IMR-90 (cell line): ENCODE data around the gene INO80. TPM values are rescaled to one million over a fixed set of nuclear protein-coding genes. Genes with fewer than 3 reads are reported as not detected.

Experiments used
- ATAC-seq: fragments of 200-7000 bp; cut with Tn5 transposase; 2 replicates; pipeline ENCODE4 v1.9.1; 2020; ENCODE audit warnings: low read depth, mild to moderate bottlenecking, moderate library complexity
- BruUV-seq: library from RNA; stranded (reverse); fragments of 400-500 nt; replicated peaks from 2 replicates; lab custom pipeline; 2021; lab: Mats Ljungman, UMichigan
- CTCF ChIA-PET: fragments of 300-600 bp; formaldehyde crosslinking; extraction: SDS; loops from one replicate; lab custom pipeline; 2021; ENCODE audit warnings: antibody characterized with exemption; lab: Yijun Ruan, JAX
- POLR2A ChIA-PET: fragments of 300-600 bp; sonication (Branson Sonifier 250); formaldehyde crosslinking; loops from one replicate; lab custom pipeline; 2022; ENCODE audit warnings: antibody characterized with exemption; ENCODE audit not compliant: unreplicated experiment; lab: Charles Lee
- DNase-seq: peaks from one replicate; pipeline ENCODE4 v3.0.0; 2013
- H2AFZ ChIP-seq: replicated peaks from 2 replicates; pipeline ENCODE3; 2013; ENCODE audit warnings: low read length, mild to moderate bottlenecking; ENCODE audit not compliant: poor library complexity
- H2AK5ac ChIP-seq: 2 replicates; pipeline ENCODE4 v1.6.1; 2013; ENCODE audit warnings: low read depth, low read length, inconsistent platforms
- H2AK9ac ChIP-seq: replicated peaks from 2 replicates; pipeline ENCODE3; 2013; ENCODE audit warnings: mild to moderate bottlenecking, low read depth, low read length, moderate library complexity; ENCODE audit not compliant: poor library complexity
- H2BK120ac ChIP-seq: 2 replicates; pipeline ENCODE4 v1.6.1; 2013; ENCODE audit warnings: low read depth, low read length, inconsistent platforms
- H2BK15ac ChIP-seq: 3 replicates; pipeline ENCODE4 v1.6.1; 2013; ENCODE audit warnings: low read depth, low read length, inconsistent platforms
- H2BK20ac ChIP-seq: 2 replicates; pipeline ENCODE4 v1.6.1; 2013; ENCODE audit warnings: low read depth, mild to moderate bottlenecking, inconsistent platforms, low read length, moderate library complexity
- H2BK5ac ChIP-seq: 2 replicates; pipeline ENCODE4 v1.6.1; 2013; ENCODE audit warnings: mild to moderate bottlenecking, low read depth, low read length, inconsistent platforms; ENCODE audit not compliant: poor library complexity, severe bottlenecking
- H3K14ac ChIP-seq: replicated peaks from 2 replicates; pipeline ENCODE4 v1.6.1; 2013; ENCODE audit warnings: low read depth, low read length, inconsistent platforms
- H3K18ac ChIP-seq: 2 replicates; pipeline ENCODE4 v1.6.1; 2013; ENCODE audit warnings: low read depth, low read length, control low read depth
- H3K23ac ChIP-seq: 2 replicates; pipeline ENCODE4 v1.6.1; 2013; ENCODE audit warnings: low read depth, low read length, inconsistent platforms
- H3K27ac ChIP-seq: 2 replicates; pipeline ENCODE4 v1.5.1; 2013; ENCODE audit warnings: mild to moderate bottlenecking, control low read depth, low read length; ENCODE audit not compliant: insufficient read depth
- H3K27me3 ChIP-seq: 2 replicates; pipeline ENCODE4 v1.6.1; 2013; ENCODE audit warnings: low read length; ENCODE audit not compliant: control insufficient read depth, insufficient read depth
- H3K36me3 ChIP-seq: 2 replicates; pipeline ENCODE4 v1.6.1; 2013; ENCODE audit warnings: low read length, mixed read lengths; ENCODE audit not compliant: control insufficient read depth, insufficient read depth
- H3K4ac ChIP-seq: 2 replicates; pipeline ENCODE4 v1.6.1; 2013; ENCODE audit warnings: low read depth, low read length, inconsistent platforms
- H3K4me1 ChIP-seq: 2 replicates; pipeline ENCODE4 v1.6.1; 2013; ENCODE audit warnings: low read length, mixed read lengths; ENCODE audit not compliant: control insufficient read depth, insufficient read depth
- H3K4me2 ChIP-seq: 2 replicates; pipeline ENCODE4 v1.6.1; 2013; ENCODE audit warnings: low read depth, mild to moderate bottlenecking, control low read depth, low read length, moderate library complexity
- H3K4me3 ChIP-seq: 2 replicates; pipeline ENCODE4 v1.5.1; 2013; ENCODE audit warnings: low read depth, mild to moderate bottlenecking, control low read depth, low read length, moderate library complexity; ENCODE audit not compliant: insufficient read depth
- H3K56ac ChIP-seq: 2 replicates; pipeline ENCODE4 v1.6.1; 2013; ENCODE audit warnings: low read length, inconsistent platforms; ENCODE audit not compliant: insufficient read depth; ENCODE audit errors: extremely low read depth
- H3K79me1 ChIP-seq, 2 experiments: 2 replicates each; pipeline ENCODE4 v1.6.1; 2013; ENCODE audit warnings: low read length in 2 of 2, inconsistent platforms in 1 of 2, low read depth in 1 of 2
- H3K9ac ChIP-seq: 2 replicates; pipeline ENCODE4 v1.6.1; 2013; ENCODE audit warnings: low read depth, low read length, control low read depth
- H3K9me1 ChIP-seq: 2 replicates; pipeline ENCODE4 v1.6.1; 2013; ENCODE audit warnings: low read length, inconsistent platforms; ENCODE audit not compliant: insufficient read depth
- H3K9me3 ChIP-seq: 2 replicates; pipeline ENCODE4 v1.6.1; 2013; ENCODE audit warnings: low read length; ENCODE audit not compliant: control insufficient read depth, insufficient read depth
- H4K20me1 ChIP-seq: 2 replicates; pipeline ENCODE4 v1.6.1; 2013; ENCODE audit warnings: low read length, inconsistent platforms; ENCODE audit not compliant: insufficient read depth
- H4K5ac ChIP-seq: 2 replicates; pipeline ENCODE4 v1.6.1; 2013; ENCODE audit warnings: mild to moderate bottlenecking, low read depth, low read length, control low read depth
- H4K8ac ChIP-seq, 2 experiments: 2 replicates each; pipeline ENCODE4 v1.6.1; 2013; ENCODE audit warnings: low read depth in 2 of 2, low read length in 2 of 2, control low read depth in 1 of 2, inconsistent platforms in 1 of 2
- H4K91ac ChIP-seq: 2 replicates; pipeline ENCODE4 v1.6.1; 2013; ENCODE audit warnings: low read depth, low read length, inconsistent platforms; ENCODE audit not compliant: insufficient read depth
- CEBPB ChIP-seq: IDR thresholded peaks from 2 replicates; pipeline ENCODE4 v1.6.1; 2012; ENCODE audit warnings: low read depth, low read length, improper control_type of control experiment
- CHD1 ChIP-seq: IDR thresholded peaks from 2 replicates; pipeline ENCODE4 v1.6.1; 2012; ENCODE audit warnings: low read depth, low read length, improper control_type of control experiment
- CTCF ChIP-seq: conservative IDR thresholded peaks from 2 replicates; pipeline ENCODE4 v1.5.1; 2012; ENCODE audit warnings: mild to moderate bottlenecking, low read depth, low read length, improper control_type of control experiment
- ELK1 ChIP-seq: fragments of 150-350 bp; IDR thresholded peaks from 2 replicates; pipeline ENCODE4 v1.6.1; 2016; ENCODE audit warnings: low read depth, mild to moderate bottlenecking, low read length, moderate library complexity, borderline replicate concordance
- FOS ChIP-seq: fragments of 150-350 bp; IDR thresholded peaks from 2 replicates; pipeline ENCODE4 v1.6.1; 2016; ENCODE audit warnings: low read depth, low read length
- MAZ ChIP-seq: IDR thresholded peaks from 2 replicates; pipeline ENCODE4 v1.6.1; 2012; ENCODE audit warnings: low read depth, mild to moderate bottlenecking, low read length, improper control_type of control experiment, moderate library complexity, borderline replicate concordance
- RCOR1 ChIP-seq: IDR thresholded peaks from 2 replicates; pipeline ENCODE4 v1.6.1; 2012; ENCODE audit warnings: mild to moderate bottlenecking, low read length, improper control_type of control experiment; ENCODE audit not compliant: insufficient replicate concordance
- RFX5 ChIP-seq: IDR thresholded peaks from 2 replicates; pipeline ENCODE4 v1.8.0; 2012; ENCODE audit warnings: low read depth, mild to moderate bottlenecking, low read length, moderate library complexity
- SMC3 ChIP-seq: fragments of 150-350 bp; IDR thresholded peaks from 2 replicates; pipeline ENCODE4 v1.6.1; 2016; ENCODE audit warnings: low read depth, mild to moderate bottlenecking, antibody characterized with exemption, low read length, moderate library complexity
- USF2 ChIP-seq: fragments of 150-350 bp; IDR thresholded peaks from 2 replicates; pipeline ENCODE4 v1.6.1; 2017; ENCODE audit warnings: mild to moderate bottlenecking, antibody characterized with exemption, low read length, low read depth
- whole genome bisulfite sequencing, 2 experiments: methylation state at CpG; one replicate each; pipeline versions ENCODE4 v1.1.5 to v1.1.7; 2013; ENCODE audit warnings: missing lambda C conversion rate in 2 of 2; ENCODE audit not compliant: insufficient read length in 1 of 2; ENCODE audit errors: extremely low coverage in 2 of 2; 5-methylcytosine and 5-hydroxymethylcytosine counted together
- dilution Hi-C: fragments of 300-500 bp; cut with HindIII; formaldehyde crosslinking; loops from one replicate; pipeline ENCODE4 v1.14.3; 2018; ENCODE audit warnings: low sequenced_read_pairs; ENCODE audit not compliant: unreplicated experiment
- in situ Hi-C: fragments of 300-500 bp; cut with MboI; formaldehyde crosslinking; loops from 3 replicates; pipeline ENCODE4 v1.14.3; 2019; ENCODE audit warnings: low sequenced_read_pairs, inconsistent platforms, mixed read lengths
- intact Hi-C: fragments of 100-400 bp; cut with micrococcal nuclease; formaldehyde crosslinking; loops from 2 replicates; pipeline ENCODE4 v1.10.0; 2022
- polyA plus RNA-seq, 3 experiments: library from polyadenylated mRNA; depleted of rRNA; stranded (reverse); fragments of >200 nt; gene quantifications; 2 replicates each; pipeline ENCODE4 v1.2.3, GENCODE V29; 2012; ENCODE audit warnings: low replicate concordance in 1 of 3
- total RNA-seq: library from RNA; depleted of rRNA; stranded (reverse); fragments of >200 nt; gene quantifications from 2 replicates; pipeline ENCODE4 v1.2.3, GENCODE V29; 2012

The INO80 gene
- total and polyA plus RNA-seq, 2 of the 4 experiments (the other 2 are of a cell fraction): 6.0 to 13.3 TPM

DNA sequence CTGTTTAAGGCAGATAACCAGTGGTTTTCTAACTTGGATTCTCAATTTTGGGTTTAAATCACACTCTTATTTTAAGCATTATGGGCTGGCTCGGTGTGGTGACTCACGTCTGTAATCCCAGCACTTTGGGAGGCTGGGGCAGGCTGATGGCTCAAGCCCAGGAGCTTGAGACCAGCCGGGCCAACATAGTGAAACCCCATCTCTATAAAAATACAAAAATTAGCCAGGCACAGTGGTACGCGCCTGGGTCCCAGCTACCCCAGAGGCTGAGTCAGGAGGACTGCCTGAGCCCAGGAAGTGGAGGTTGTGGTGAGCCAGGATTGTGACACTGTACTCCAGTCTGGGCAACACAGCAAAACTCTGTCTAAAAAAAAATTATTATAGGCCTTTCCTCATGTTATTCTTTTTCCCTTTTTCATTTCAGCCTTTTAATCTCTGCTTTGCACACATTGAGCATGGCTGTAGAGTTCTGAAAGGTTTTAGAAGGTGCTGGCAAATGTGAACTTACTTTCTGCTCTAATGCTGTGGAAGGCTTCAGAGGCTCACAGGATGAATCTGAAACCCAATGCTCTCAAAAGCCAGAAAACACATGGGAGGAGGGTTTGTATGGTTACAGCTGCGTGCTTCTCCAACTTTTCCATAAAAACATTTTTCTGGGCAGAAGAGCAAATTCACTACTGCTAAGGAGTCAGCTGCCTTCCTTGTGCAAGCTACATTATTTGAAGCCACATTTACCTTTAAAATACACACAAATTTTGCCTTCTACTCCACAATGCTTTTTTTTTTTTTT, 130.3 kb downstream of the INO80 start (continued):
- peak; percentile 28 for TF ChIP-seq RCOR1

GRCh38 chr15:40984964-40985363, 131.1 kb downstream of the INO80 start:
- Histone ChIP-seq H4K8ac (peak overlapping the region; percentile 94 to 97), H3K4me1 (peaks cover 30% of the 10 kb centered on the region), H3K4me2 (peak overlapping the region; percentile 17; the same call in 1 of the 2 replicates), H2BK15ac (peak overlapping the region; percentile 80; the same call in 2 of the 3 replicates), H3K27ac (peak overlapping the region; percentile 81), H2BK20ac (peak overlapping the region; percentile 97), H3K9ac (no peak overlapping the region; the same call in 1 of the 2 replicates), H3K79me1 (peaks cover 33 to 82% of the 10 kb centered on the region in 2 experiments), H2AK5ac (peak overlapping the region; percentile 98), H2AFZ (peak overlapping the region; percentile 9), H2AK9ac (peak overlapping the region; percentile 99), H3K4ac (peak overlapping the region; percentile 100), H3K4me3 (no peak overlapping the region), H4K5ac (peak overlapping the region; percentile 35; the same call in 1 of the 2 replicates), H3K27me3 (no peaks in the 10 kb centered on the region), H3K18ac (peak overlapping the region; percentile 98; the same call in 1 of the 2 replicates), H2BK5ac (peak overlapping the region; percentile 97), H3K14ac (peak overlapping the region; percentile 99), H3K9me1 (peaks cover 27% of the 10 kb centered on the region), H4K20me1 (no peaks in the 10 kb centered on the region; the same call in 1 of the 2 replicates), H3K56ac (peak overlapping the region; percentile 96), H2BK120ac (peak overlapping the region; percentile 99), H4K91ac (peak overlapping the region; percentile 100), H3K9me3 (no peaks in the 10 kb centered on the region), H3K23ac (peak overlapping the region; percentile 99; the same call in 1 of the 2 replicates), H3K36me3 (peaks cover 45% of the 10 kb centered on the region)
- ChIA-PET CTCF (interaction anchor here (1.1 to 2.8 kb wide), 2 partner anchors 37 to 43 kb away, joined by 3 to 16 read pairs; no protein-coding TSS in a partner anchor), POLR2A (interaction anchor here (1.1 kb wide), 1 partner anchor 28 kb away, joined by 3 read pairs; no protein-coding TSS in a partner anchor)
- dilution Hi-C loops (no loop called here), in situ Hi-C loops (no loop called here), intact Hi-C loops (no loop called here)
- ATAC-seq: peak; percentile 82
- no CpG with 5 or more reads among the region's 4 CpGs for WGBS, 2 experiments
- BruUV-seq: no TSS peak
- peak; percentile 97 for DNase-seq
- TF ChIP-seq CHD1 (no peak), SMC3 (no peak), ELK1 (no peak), CTCF (no peak), CEBPB (0 out of 2 replicates have a peak, but pooled peaks have one; percentile 12), USF2 (no peak), FOS (peak; percentile 84), MAZ (no peak), RFX5 (no peak)
